GM12878 (cell line): Measurements from ENCODE around the gene RARRES2. TPM values are rescaled to one million over a fixed set of nuclear protein-coding genes. Genes with fewer than 3 reads are reported as not detected.

Experiments used
- ATAC-seq: fragments of 200-7000 bp; cut with Tn5 transposase; 3 replicates; pipeline ENCODE4 v1.9.1; 2020; ENCODE audit warnings: mild to moderate bottlenecking, moderate library complexity
- BruUV-seq: library from RNA; stranded (reverse); fragments of 400-500 nt; replicated peaks from 2 replicates; lab custom pipeline; 2021; lab: Mats Ljungman, UMichigan
- CTCF ChIA-PET: fragments of 300-600 bp; sonication (Branson Sonifier 250); formaldehyde crosslinking; extraction: SDS; loops from one replicate; lab custom pipeline; 2021; ENCODE audit warnings: inconsistent platforms; lab: Yijun Ruan, JAX
- POLR2A ChIA-PET: fragments of 350-600 bp; formaldehyde crosslinking; extraction: SDS; loops from one replicate; lab custom pipeline; 2021; ENCODE audit warnings: inconsistent platforms; lab: Charles Lee
- RAD21 ChIA-PET: fragments of 300-600 bp; sonication (Branson Sonifier 250); formaldehyde crosslinking; loops from one replicate; lab custom pipeline; 2023; ENCODE audit warnings: antibody characterized with exemption; ENCODE audit not compliant: unreplicated experiment; lab: Charles Lee
- SMC1A ChIA-PET: fragments of 300-600 bp; sonication (Branson Sonifier 250); formaldehyde crosslinking; loops from one replicate; lab custom pipeline; 2023; ENCODE audit not compliant: unreplicated experiment, uncharacterized antibody; lab: Charles Lee
- DNase-seq: peaks from one replicate; pipeline ENCODE4 v3.0.0-alpha.2; 2011; ENCODE audit warnings: low read depth, low spot score
- FAIRE-seq: peaks from 3 replicates; lab custom pipeline; 2011; peaks lifted over from hg19 to GRCh38; lab: Jason Lieb, UNC
- H2AFZ ChIP-seq: 2 replicates; pipeline ENCODE4 v1.6.0; 2011; ENCODE audit warnings: low read depth, low read length, control low read depth; ENCODE audit not compliant: control insufficient read depth
- H3K27ac ChIP-seq: 2 replicates; pipeline ENCODE4 v1.5.1; 2011; ENCODE audit warnings: control low read depth; ENCODE audit not compliant: control insufficient read depth, insufficient read depth
- H3K27me3 ChIP-seq, 2 experiments: replicated peaks in 1 of 2; 2 replicates each; pipeline versions ENCODE4 v1.6.0 to v1.6.1; 2011; ENCODE audit warnings: low read length in 1 of 2; ENCODE audit not compliant: control insufficient read depth in 2 of 2, insufficient read depth in 2 of 2
- H3K36me3 ChIP-seq, 2 experiments: 2 replicates each; pipeline ENCODE4 v1.5.1; 2011; ENCODE audit warnings: low read length in 1 of 2; ENCODE audit not compliant: control insufficient read depth in 2 of 2, insufficient read depth in 2 of 2
- H3K4me1 ChIP-seq: 2 replicates; pipeline ENCODE4 v1.6.1; 2011; ENCODE audit warnings: mild to moderate bottlenecking, low read length, moderate library complexity, mixed read lengths; ENCODE audit not compliant: control insufficient read depth, insufficient read depth
- H3K4me2 ChIP-seq: 2 replicates; pipeline ENCODE4 v1.6.0; 2011; ENCODE audit warnings: control low read depth; ENCODE audit not compliant: control insufficient read depth, insufficient read depth
- H3K4me3 ChIP-seq: fragments of 200-600 bp; sonication (generic); 2 replicates; pipeline ENCODE4 v1.5.1; 2016
- H3K79me2 ChIP-seq: 2 replicates; pipeline ENCODE4 v1.6.0; 2011; ENCODE audit warnings: low read length; ENCODE audit not compliant: control insufficient read depth, insufficient read depth
- H3K9ac ChIP-seq: 2 replicates; pipeline ENCODE4 v1.8.0; 2011; ENCODE audit warnings: low read length, control low read depth, mixed read lengths; ENCODE audit not compliant: control insufficient read depth, insufficient read depth
- H3K9me3 ChIP-seq: replicated peaks from 3 replicates; pipeline ENCODE4 v1.5.1; 2011; ENCODE audit warnings: mild to moderate bottlenecking, low read length; ENCODE audit not compliant: control insufficient read depth, insufficient read depth
- H4K20me1 ChIP-seq: 2 replicates; pipeline ENCODE4 v1.6.0; 2011; ENCODE audit not compliant: control insufficient read depth, insufficient read depth
- ATF2 ChIP-seq: IDR thresholded peaks from 2 replicates; pipeline ENCODE4 v1.6.1; 2012; ENCODE audit warnings: low read length, inconsistent platforms
- CTCF ChIP-seq, 3 experiments: IDR thresholded peaks in 2 of 3; conservative IDR thresholded peaks in 1 of 3; 2 replicates each; pipeline ENCODE4 v1.5.1; 2011; ENCODE audit warnings: low read depth in 3 of 3, low read length in 3 of 3, mild to moderate bottlenecking in 3 of 3, control low read depth in 2 of 3, moderate library complexity in 2 of 3, inconsistent platforms in 1 of 3, mixed read lengths in 1 of 3; ENCODE audit not compliant: control insufficient read depth in 2 of 3, insufficient read depth in 1 of 3; ENCODE audit errors: extremely low read depth in 1 of 3
- DPF2 ChIP-seq: fragments of 450-650 bp; IDR thresholded peaks from 2 replicates; pipeline ENCODE4 v1.6.1; 2017; ENCODE audit warnings: mild to moderate bottlenecking
- E2F4 ChIP-seq: IDR thresholded peaks from 2 replicates; pipeline ENCODE4 v1.6.1; 2012; ENCODE audit warnings: low read depth, low read length, improper control_type of control experiment
- E4F1 ChIP-seq: fragments of 450-650 bp; IDR thresholded peaks from 2 replicates; pipeline ENCODE4 v1.6.1; 2018; ENCODE audit warnings: borderline replicate concordance, mild to moderate bottlenecking; ENCODE audit not compliant: partially characterized antibody
- FOS ChIP-seq: IDR thresholded peaks from 3 replicates; pipeline ENCODE4 v1.6.1; 2011; ENCODE audit warnings: borderline replicate concordance; ENCODE audit not compliant: insufficient read length; ENCODE audit errors: extremely low read depth
- MYC ChIP-seq: IDR thresholded peaks from 2 replicates; pipeline ENCODE4 v1.6.1; 2011; ENCODE audit warnings: mild to moderate bottlenecking, low read length, moderate library complexity, inconsistent platforms; ENCODE audit not compliant: insufficient read depth, insufficient replicate concordance, insufficient read length, severe bottlenecking
- RCOR1 ChIP-seq: conservative IDR thresholded peaks from 2 replicates; pipeline ENCODE4 v1.6.1; 2012; ENCODE audit warnings: low read depth, low read length, improper control_type of control experiment
- SKIL ChIP-seq: fragments of 450-650 bp; IDR thresholded peaks from 2 replicates; pipeline ENCODE4 v1.6.1; 2017; ENCODE audit warnings: mild to moderate bottlenecking, low read depth, inconsistent platforms; ENCODE audit not compliant: poor library complexity, severe bottlenecking
- TCF7 ChIP-seq: IDR thresholded peaks from 2 replicates; pipeline ENCODE4 v1.6.1; 2014; ENCODE audit warnings: antibody characterized with exemption, borderline replicate concordance
- ZBED1 ChIP-seq: IDR thresholded peaks from 2 replicates; pipeline ENCODE4 v1.6.1; 2016; ENCODE audit warnings: borderline replicate concordance
- WGBS: methylation state at CpG from one replicate; pipeline ENCODE4 v1.1.6; 2016; ENCODE audit warnings: low lambda C conversion rate; ENCODE audit not compliant: insufficient replicate concordance, insufficient coverage; ENCODE audit errors: missing lambda C conversion rate; 5-methylcytosine and 5-hydroxymethylcytosine counted together
- in situ Hi-C: fragments of 300-500 bp; cut with MboI; formaldehyde crosslinking; loops from 9 replicates; pipeline ENCODE4 v1.14.3; 2018; ENCODE audit warnings: mixed read lengths
- intact Hi-C: fragments of 100-400 bp; cut with micrococcal nuclease; formaldehyde crosslinking; loops from one replicate; pipeline ENCODE4 v1.14.2; 2022; ENCODE audit not compliant: unreplicated experiment
- polyA plus RNA-seq, 11 experiments: library from polyadenylated mRNA; depleted of rRNA in 4 of 11; unstranded in 6 of 11; stranded (reverse) in 5 of 11; fragments of >200 nt; fragmentation: Nextera tagmentation in 4 of 11; fragmentation: Illumina TruSeq in 1 of 11; extraction: Ambion mirVana in 4 of 11; extraction: Trizol in 1 of 11; gene quantifications; 1 replicate in 1 of 11; 2 replicates in 10 of 11; pipeline versions ENCODE4 v1.2.1 to v1.2.3, GENCODE V29; 2011 to 2016; ENCODE audit warnings: inconsistent platforms in 2 of 11, missing spikeins in 2 of 11, low read depth in 1 of 11
- total RNA-seq, 4 experiments: library from RNA; depleted of rRNA in 3 of 4; stranded (reverse); fragments of >200 nt in 3 of 4; fragmentation: Illumina TruSeq in 1 of 4; extraction: Trizol in 1 of 4; gene quantifications; 2 replicates each; pipeline versions ENCODE4 v1.2.1 to v1.2.3, GENCODE V29; 2013 to 2021

RARRES2 gene
- total and polyA plus RNA-seq, 10 of the 15 experiments (the other 5 are each of a cell fraction or from before 2014, with no cell fraction given) = 0.13 to 2.2 (median 0.40) TPM; not detected in 3

- intact Hi-C loops = no loop called here
- peaks cover 0 to 7% of the 10 kb centered on the region in 2 experiments; a peak in 2 of 4 replicates for H3K36me3 ChIP-seq
- TF ChIP-seq RCOR1 (no peak), DPF2 (no peak), E2F4 (no peak), TCF7 (no peak), FOS (no peak), ATF2 (no peak), CTCF (IDR thresholded peaks at IDR 0.05 in 2 of 3, conservative IDR thresholded peaks at IDR 0.05 in 1 of 3; ENCODE audit: control insufficient read depth in 2 of 3, extremely low read depth in 1 of 3, insufficient read depth in 1 of 3, low read depth in 3 of 3, low read length in 3 of 3) (no peak), SKIL (no peak), ZBED1 (no peak), E4F1 (no peak), MYC (no peak)
- H3K27me3 ChIP-seq = 0 out of 4 replicates have a peak, but pooled peaks cover 0 to 2% of the 10 kb centered on the region in 2 experiments
- no peak overlapping the region for H2AFZ ChIP-seq
- ChIA-PET RAD21 (no interaction called here), SMC1A (interaction anchor here (0.7 kb wide), 1 partner anchor 399 kb away, joined by 3 read pairs; no protein-coding TSS in a partner anchor), CTCF (no interaction called here), POLR2A (no interaction called here)
- ATAC-seq (no peak), FAIRE-seq (no peak), DNase-seq (no peak)
- in situ Hi-C loops = no loop called here
- no peaks in the 10 kb centered on the region for H3K79me2 ChIP-seq
- no peak overlapping the region for H3K9ac ChIP-seq
- no TSS peak for BruUV-seq
- no peaks in the 10 kb centered on the region for H4K20me1 ChIP-seq
- 96% methylated on average over 11 of the region's 14 CpGs for WGBS
- H3K4me1 ChIP-seq = peaks cover 8% of the 10 kb centered on the region
- no peak overlapping the region for H3K4me2 ChIP-seq
- H3K27ac ChIP-seq = no peak overlapping the region
- H3K4me3 ChIP-seq = no peak overlapping the region
- no peaks in the 10 kb centered on the region for H3K9me3 ChIP-seq
Observed at GRCh38 chr7:150336746-150337145, 4.7 kb downstream of the RARRES2 start.
